ENCODE data around the gene TWSG1.

TWSG1 gene

DNA sequence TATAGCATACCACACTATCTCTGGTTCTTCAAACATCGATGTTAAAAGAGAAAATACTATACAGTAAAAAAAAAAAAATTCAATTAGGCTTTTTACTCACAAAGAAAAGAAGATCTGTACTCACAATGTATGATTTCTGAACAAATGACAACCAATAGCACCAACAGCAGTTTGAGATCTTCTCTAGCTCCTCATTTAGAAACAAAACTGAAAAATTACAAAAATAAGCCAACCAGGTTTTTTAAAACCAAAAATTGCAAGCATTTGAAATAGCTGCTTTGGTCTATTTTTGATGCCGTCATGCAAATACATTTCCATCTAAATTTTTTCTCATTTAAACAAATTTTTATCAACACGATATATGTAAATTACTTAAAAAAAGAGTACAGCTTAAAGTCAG is 106.5 kb downstream of the TWSG1 start:
- no peaks in the 10 kb centered on the region for H3K36me3 ChIP-seq (ENCODE audit: insufficient read depth, low read length)
- no peak overlapping the region for H3K4me3 ChIP-seq (ENCODE audit: low read length, poor library complexity, severe bottlenecking)
- no peak overlapping the region for H3K9ac ChIP-seq (ENCODE audit: low read depth, low read length, poor library complexity, severe bottlenecking)
- no peaks in the 10 kb centered on the region for H3F3A ChIP-seq (ENCODE audit: low read depth)
- H4K20me1 ChIP-seq (ENCODE audit: insufficient read depth, low read length, poor library complexity, severe bottlenecking): no peaks in the 10 kb centered on the region
- TF ChIP-seq, protein P1, sequence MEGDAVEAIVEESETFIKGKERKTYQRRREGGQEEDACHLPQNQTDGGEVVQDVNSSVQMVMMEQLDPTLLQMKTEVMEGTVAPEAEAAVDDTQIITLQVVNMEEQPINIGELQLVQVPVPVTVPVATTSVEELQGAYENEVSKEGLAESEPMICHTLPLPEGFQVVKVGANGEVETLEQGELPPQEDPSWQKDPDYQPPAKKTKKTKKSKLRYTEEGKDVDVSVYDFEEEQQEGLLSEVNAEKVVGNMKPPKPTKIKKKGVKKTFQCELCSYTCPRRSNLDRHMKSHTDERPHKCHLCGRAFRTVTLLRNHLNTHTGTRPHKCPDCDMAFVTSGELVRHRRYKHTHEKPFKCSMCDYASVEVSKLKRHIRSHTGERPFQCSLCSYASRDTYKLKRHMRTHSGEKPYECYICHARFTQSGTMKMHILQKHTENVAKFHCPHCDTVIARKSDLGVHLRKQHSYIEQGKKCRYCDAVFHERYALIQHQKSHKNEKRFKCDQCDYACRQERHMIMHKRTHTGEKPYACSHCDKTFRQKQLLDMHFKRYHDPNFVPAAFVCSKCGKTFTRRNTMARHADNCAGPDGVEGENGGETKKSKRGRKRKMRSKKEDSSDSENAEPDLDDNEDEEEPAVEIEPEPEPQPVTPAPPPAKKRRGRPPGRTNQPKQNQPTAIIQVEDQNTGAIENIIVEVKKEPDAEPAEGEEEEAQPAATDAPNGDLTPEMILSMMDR (conservative IDR thresholded peaks at IDR 0.05; ENCODE audit: low read length): no peak
- no peak for TF ChIP-seq EZH2phosphoT487 (IDR thresholded peaks at IDR 0.05; ENCODE audit: borderline replicate concordance)
- H2AFZ ChIP-seq (ENCODE audit: low read length): no peak overlapping the region
- H3K4me1 ChIP-seq (ENCODE audit: insufficient read depth, low read length, poor library complexity, severe bottlenecking): no peaks in the 10 kb centered on the region
- H3K9me2 ChIP-seq (replicated peaks; ENCODE audit: low read depth, low read length): no peaks in the 10 kb centered on the region
- H3K27me3 ChIP-seq (ENCODE audit: insufficient read depth, low read length, poor library complexity, severe bottlenecking): no peaks in the 10 kb centered on the region
- H3K79me2 ChIP-seq (ENCODE audit: insufficient read depth, low read length): no peaks in the 10 kb centered on the region
- no peaks in the 10 kb centered on the region for H3K9me3 ChIP-seq (ENCODE audit: insufficient read depth, low read depth, low read length)
- no peak overlapping the region for H3K4me2 ChIP-seq (ENCODE audit: low read depth, low read length, poor library complexity, severe bottlenecking)

DNA sequence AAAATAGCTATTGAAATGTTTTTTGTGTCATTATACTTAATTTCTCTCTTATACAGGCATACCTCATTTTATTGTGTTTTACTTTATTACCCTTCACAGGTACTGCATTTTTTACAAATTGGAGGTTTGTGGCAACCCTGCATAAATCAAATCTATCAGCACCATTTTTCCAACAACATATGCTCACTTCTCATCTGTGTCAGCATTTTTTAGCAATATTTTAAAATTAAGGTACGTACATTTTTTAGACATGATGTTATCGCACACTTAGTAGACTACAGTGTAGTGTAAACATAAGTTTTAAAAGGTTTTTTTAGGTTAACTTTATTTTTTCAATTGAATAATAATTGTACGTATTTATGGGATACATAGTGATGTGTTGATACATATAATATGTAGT is 110.0 kb downstream of the TWSG1 start:
- H3K27me3 ChIP-seq (ENCODE audit: insufficient read depth, low read length, poor library complexity, severe bottlenecking): peaks cover 3% of the 10 kb centered on the region
- H4K20me1 ChIP-seq (ENCODE audit: insufficient read depth, low read length, poor library complexity, severe bottlenecking): no peaks in the 10 kb centered on the region
- H3K9me3 ChIP-seq (ENCODE audit: insufficient read depth, low read depth, low read length): no peaks in the 10 kb centered on the region; the same call in 1 of the 2 replicates
- H3K4me1 ChIP-seq (ENCODE audit: insufficient read depth, low read length, poor library complexity, severe bottlenecking): no peaks in the 10 kb centered on the region
- no peaks in the 10 kb centered on the region for H3K79me2 ChIP-seq (ENCODE audit: insufficient read depth, low read length)
- H3K4me2 ChIP-seq (ENCODE audit: low read depth, low read length, poor library complexity, severe bottlenecking): no peak overlapping the region
- H3F3A ChIP-seq (ENCODE audit: low read depth): no peaks in the 10 kb centered on the region
- H3K36me3 ChIP-seq (ENCODE audit: insufficient read depth, low read length): no peaks in the 10 kb centered on the region
- TF ChIP-seq EZH2phosphoT487 (IDR thresholded peaks at IDR 0.05; ENCODE audit: borderline replicate concordance): no peak
- TF ChIP-seq, protein P1 (conservative IDR thresholded peaks at IDR 0.05; ENCODE audit: low read length): no peak
- H3K9ac ChIP-seq (ENCODE audit: low read depth, low read length, poor library complexity, severe bottlenecking): no peak overlapping the region
- H2AFZ ChIP-seq (ENCODE audit: low read length): no peak overlapping the region
- no peaks in the 10 kb centered on the region for H3K9me2 ChIP-seq (replicated peaks; ENCODE audit: low read depth, low read length)
- no peak overlapping the region for H3K4me3 ChIP-seq (ENCODE audit: low read length, poor library complexity, severe bottlenecking)

DNA sequence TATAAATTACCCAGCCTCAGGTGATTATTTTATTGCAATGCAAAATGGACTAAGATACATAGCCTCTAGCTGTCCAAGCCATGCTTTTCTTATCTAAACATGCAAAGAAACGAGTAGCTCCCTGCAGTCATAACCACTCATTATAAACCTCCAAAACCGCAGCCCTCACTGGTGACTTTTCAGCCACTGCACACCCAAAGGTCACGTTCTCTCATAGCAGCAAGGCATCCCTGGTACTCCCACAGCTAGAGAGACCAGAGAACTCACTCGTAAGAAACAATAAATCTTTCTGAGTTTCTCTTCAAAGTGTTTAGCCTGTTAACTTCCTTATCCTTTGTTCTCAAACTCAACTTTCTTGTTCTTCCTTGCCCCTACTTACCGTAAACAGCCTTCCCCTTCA is 112.3 kb downstream of the TWSG1 start:
- H3K36me3 ChIP-seq (ENCODE audit: insufficient read depth, low read length): no peaks in the 10 kb centered on the region
- no peaks in the 10 kb centered on the region for H4K20me1 ChIP-seq (ENCODE audit: insufficient read depth, low read length, poor library complexity, severe bottlenecking)
- no peaks in the 10 kb centered on the region for H3K9me2 ChIP-seq (replicated peaks; ENCODE audit: low read depth, low read length)
- no peaks in the 10 kb centered on the region for H3F3A ChIP-seq (ENCODE audit: low read depth)
- H3K9me3 ChIP-seq (ENCODE audit: insufficient read depth, low read depth, low read length): no peaks in the 10 kb centered on the region; the same call in 1 of the 2 replicates
- no peak overlapping the region for H3K4me2 ChIP-seq (ENCODE audit: low read depth, low read length, poor library complexity, severe bottlenecking)
- no peak overlapping the region for H3K9ac ChIP-seq (ENCODE audit: low read depth, low read length, poor library complexity, severe bottlenecking)
- no peak overlapping the region for H3K4me3 ChIP-seq (ENCODE audit: low read length, poor library complexity, severe bottlenecking)
- H2AFZ ChIP-seq (ENCODE audit: low read length): no peak overlapping the region
- no peak for TF ChIP-seq EZH2phosphoT487 (IDR thresholded peaks at IDR 0.05; ENCODE audit: borderline replicate concordance)
- TF ChIP-seq, protein P1 (conservative IDR thresholded peaks at IDR 0.05; ENCODE audit: low read length): no peak
- no peaks in the 10 kb centered on the region for H3K79me2 ChIP-seq (ENCODE audit: insufficient read depth, low read length)
- H3K4me1 ChIP-seq (ENCODE audit: insufficient read depth, low read length, poor library complexity, severe bottlenecking): no peaks in the 10 kb centered on the region
- H3K27me3 ChIP-seq (ENCODE audit: insufficient read depth, low read length, poor library complexity, severe bottlenecking): peaks cover 3% of the 10 kb centered on the region
